ENCODE data around the gene EEF1AKMT1.

Gene EEF1AKMT1

GRCh38 chr13:20680416-20681080 is 93.2 kb downstream of the EEF1AKMT1 start:
- H3K36me3 ChIP-seq (ENCODE audit: insufficient read depth, low read length): no peaks in the 10 kb centered on the region
- no peak for TF ChIP-seq POLR2AphosphoS5 (IDR thresholded peaks at IDR 0.05; ENCODE audit: borderline replicate concordance, low read depth, low read length)
- no peak for TF ChIP-seq FOXP2 (optimal IDR thresholded peaks at IDR 0.05; ENCODE audit: control extremely low read depth, extremely low read length, insufficient read depth)
- TF ChIP-seq EZH2 (IDR thresholded peaks at IDR 0.05): no peak
- H3K27ac ChIP-seq: no peak overlapping the region
- DNase-seq (ENCODE audit: low read depth, low spot score): no peak
- H3K4me3 ChIP-seq: no peak overlapping the region
- H3K9me3 ChIP-seq (ENCODE audit: low read depth, low read length): no peaks in the 10 kb centered on the region
- H3K9ac ChIP-seq (ENCODE audit: insufficient read length): no peak overlapping the region

GRCh38 chr13:20679879-20680278 is 93.9 kb downstream of the EEF1AKMT1 start:
- H3K9ac ChIP-seq (ENCODE audit: insufficient read length): no peak overlapping the region
- TF ChIP-seq EZH2 (IDR thresholded peaks at IDR 0.05) (no peak), FOXP2 (optimal IDR thresholded peaks at IDR 0.05; ENCODE audit: control extremely low read depth, extremely low read length, insufficient read depth) (no peak), POLR2AphosphoS5 (IDR thresholded peaks at IDR 0.05; ENCODE audit: borderline replicate concordance, low read depth, low read length) (no peak)
- H3K36me3 ChIP-seq (ENCODE audit: insufficient read depth, low read length): no peaks in the 10 kb centered on the region
- no peak overlapping the region for H3K4me3 ChIP-seq
- no peaks in the 10 kb centered on the region for H3K9me3 ChIP-seq (ENCODE audit: low read depth, low read length)
- no peak overlapping the region for H3K27ac ChIP-seq
- no peak for DNase-seq (ENCODE audit: low read depth, low spot score)
